Stomach (tissue), 4 donors: ENCODE results near the gene PYGO1.

Experiments used
- CTCF ChIP-seq, 7 experiments: fragments of 450-650 bp in 4 of 7; fragments of 200-600 bp in 3 of 7; sonication (generic) in 3 of 7; IDR thresholded peaks; one replicate each; pipeline ENCODE4 v1.5.1; 2016 to 2019; ENCODE audit warnings: antibody characterized with exemption in 7 of 7, control low read depth in 2 of 7, mild to moderate bottlenecking in 1 of 7
- POLR2A ChIP-seq, 4 donors: fragments of 450-650 bp; IDR thresholded peaks; one replicate each; pipeline ENCODE4 v1.6.1; 2016; ENCODE audit warnings: antibody characterized with exemption in 4 of 4, control low read depth in 2 of 4, mild to moderate bottlenecking in 1 of 4, moderate library complexity in 1 of 4

GRCh38 chr15:55528812-55529211 lies 59.3 kb downstream of the PYGO1 start:
- no peak for TF ChIP-seq POLR2A (IDR thresholded peaks at IDR 0.05)
- no peak for TF ChIP-seq CTCF (IDR thresholded peaks at IDR 0.05)
